Lower leg skin (tissue), 4 donors: ENCODE results near the gene SERINC3. TPM values are rescaled to one million over a fixed set of nuclear protein-coding genes. Genes with fewer than 3 reads are reported as not detected.

Experiments
- DNase-seq, 2 donors: peaks; one replicate each; pipeline ENCODE4 v3.0.0-alpha.2; 2019; ENCODE audit warnings: low spot score in 2 of 2
- H3K4me3 ChIP-seq: fragments of 200-600 bp; sonication (generic); 2 replicates; pipeline ENCODE4 v1.5.1; 2017; ENCODE audit warnings: mild to moderate bottlenecking, low read depth; ENCODE audit not compliant: poor library complexity, severe bottlenecking
- POLR2A ChIP-seq, 2 donors: fragments of 450-650 bp; IDR thresholded peaks; one replicate each; pipeline ENCODE4 v1.6.1; 2016 to 2017; ENCODE audit warnings: antibody characterized with exemption in 2 of 2, mild to moderate bottlenecking in 1 of 2, moderate library complexity in 1 of 2
- WGBS, 2 donors: methylation state at CpG; one replicate each; pipeline ENCODE4 v1.1.5; 2018; 5-methylcytosine and 5-hydroxymethylcytosine counted together
- intact Hi-C: fragments of 100-400 bp; cut with DNase I; formaldehyde crosslinking; loops from one replicate; pipeline ENCODE4 v1.15.0; 2023; ENCODE audit warnings: low total_unique reads
- total RNA-seq, 4 donors: library from RNA; depleted of rRNA; stranded (reverse); fragments of >200 nt; gene quantifications; one replicate each; pipeline ENCODE4 v1.1.0, GENCODE V29; 2016
- TF ChIP-seq, protein P1 (sequence below), 3 donors: fragments of 450-650 bp; IDR thresholded peaks; one replicate each; pipeline ENCODE4 v1.5.1; 2016; ENCODE audit warnings: antibody characterized with exemption in 3 of 3, mild to moderate bottlenecking in 3 of 3, moderate library complexity in 2 of 3

The SERINC3 gene
- total RNA-seq, 4 donors from 2014 or later, result 102 to 142 (median 124) TPM

DNA sequence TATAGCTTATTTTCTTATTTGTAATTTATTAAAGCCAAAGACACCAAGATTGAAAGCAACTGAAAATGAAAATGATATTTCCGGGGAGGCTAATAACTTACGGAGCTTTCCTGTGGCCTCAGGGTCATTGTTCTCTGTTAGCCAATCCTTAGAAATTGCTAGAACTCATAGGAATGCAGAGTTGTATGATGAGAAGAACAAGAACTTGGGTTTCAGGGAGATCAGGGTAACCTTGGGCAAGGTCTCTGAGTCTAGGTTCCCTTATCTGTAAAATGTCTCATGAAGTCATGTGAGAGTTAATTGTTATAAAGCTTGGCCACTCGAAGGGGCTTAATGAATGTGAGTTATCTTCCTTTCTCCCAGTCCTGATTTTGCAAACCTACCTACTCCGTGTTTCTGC, 20.1 kb upstream of the SERINC3 start:
- no peak overlapping the region for H3K4me3 ChIP-seq
- no peak for TF ChIP-seq POLR2A (IDR thresholded peaks at IDR 0.05)
- TF ChIP-seq, protein P1, sequence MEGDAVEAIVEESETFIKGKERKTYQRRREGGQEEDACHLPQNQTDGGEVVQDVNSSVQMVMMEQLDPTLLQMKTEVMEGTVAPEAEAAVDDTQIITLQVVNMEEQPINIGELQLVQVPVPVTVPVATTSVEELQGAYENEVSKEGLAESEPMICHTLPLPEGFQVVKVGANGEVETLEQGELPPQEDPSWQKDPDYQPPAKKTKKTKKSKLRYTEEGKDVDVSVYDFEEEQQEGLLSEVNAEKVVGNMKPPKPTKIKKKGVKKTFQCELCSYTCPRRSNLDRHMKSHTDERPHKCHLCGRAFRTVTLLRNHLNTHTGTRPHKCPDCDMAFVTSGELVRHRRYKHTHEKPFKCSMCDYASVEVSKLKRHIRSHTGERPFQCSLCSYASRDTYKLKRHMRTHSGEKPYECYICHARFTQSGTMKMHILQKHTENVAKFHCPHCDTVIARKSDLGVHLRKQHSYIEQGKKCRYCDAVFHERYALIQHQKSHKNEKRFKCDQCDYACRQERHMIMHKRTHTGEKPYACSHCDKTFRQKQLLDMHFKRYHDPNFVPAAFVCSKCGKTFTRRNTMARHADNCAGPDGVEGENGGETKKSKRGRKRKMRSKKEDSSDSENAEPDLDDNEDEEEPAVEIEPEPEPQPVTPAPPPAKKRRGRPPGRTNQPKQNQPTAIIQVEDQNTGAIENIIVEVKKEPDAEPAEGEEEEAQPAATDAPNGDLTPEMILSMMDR (IDR thresholded peaks at IDR 0.05), result no peak
- no peak for DNase-seq
- WGBS, 2 donors, result 81 to 82% methylated on average over 4 of the region's 4 CpGs
- intact Hi-C loops, result loop anchor here (10.0 kb wide), 1 partner anchor 63 kb away; no protein-coding TSS in a partner anchor

DNA sequence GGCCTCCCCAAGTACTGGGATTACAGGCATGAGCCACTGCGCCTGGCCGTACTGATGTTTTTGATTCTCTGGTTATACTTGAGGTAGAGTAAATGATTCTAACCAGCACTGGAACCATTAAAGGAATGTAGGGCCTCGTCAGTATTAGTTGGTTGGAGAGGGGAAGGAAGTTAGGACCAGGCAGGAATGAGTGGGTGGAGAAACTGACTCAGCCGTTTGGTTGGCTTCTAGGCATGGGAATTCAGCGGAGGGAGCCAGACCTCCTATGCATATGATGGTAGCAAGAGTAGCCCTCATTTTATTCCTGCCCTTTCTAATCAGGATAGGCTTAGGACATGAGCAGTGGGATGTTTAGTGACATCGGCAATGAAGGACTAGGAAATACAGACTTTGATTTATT, 19.0 kb upstream of the SERINC3 start:
- TF ChIP-seq, protein P1 (IDR thresholded peaks at IDR 0.05), result no peak
- TF ChIP-seq POLR2A (IDR thresholded peaks at IDR 0.05), result no peak
- H3K4me3 ChIP-seq, result no peak overlapping the region
- no peak for DNase-seq
- intact Hi-C loops, result loop anchor here (10.0 kb wide), 1 partner anchor 64 kb away; no protein-coding TSS in a partner anchor
- WGBS, 2 donors, result 57 to 67% methylated on average over 6 of the region's 6 CpGs

DNA sequence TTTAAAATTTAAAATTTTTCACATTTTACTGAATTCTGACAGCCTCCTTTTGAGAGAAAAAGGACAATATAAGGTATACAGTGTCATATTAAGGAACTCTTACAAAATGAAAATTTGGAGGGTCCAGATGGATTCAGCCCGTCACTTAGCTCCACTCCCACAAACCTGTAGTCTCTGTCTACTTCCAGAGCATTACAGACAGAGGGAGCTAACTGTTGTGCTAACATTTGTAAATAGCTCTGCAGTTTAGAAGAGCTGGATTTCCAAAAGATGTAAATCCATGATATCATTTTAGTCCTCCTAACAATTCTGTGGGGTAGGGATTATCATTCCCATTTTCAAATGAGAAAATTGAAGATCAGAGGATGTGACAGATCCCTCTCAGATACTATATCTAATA, 16.1 kb upstream of the SERINC3 start:
- WGBS, 2 donors, result 66 to 68% methylated on average over 1 of the region's 1 CpG
- TF ChIP-seq, protein P1 (IDR thresholded peaks at IDR 0.05), result no peak
- TF ChIP-seq POLR2A (IDR thresholded peaks at IDR 0.05), result no peak
- intact Hi-C loops, result no loop called here
- H3K4me3 ChIP-seq, result no peak overlapping the region
- no peak for DNase-seq

DNA sequence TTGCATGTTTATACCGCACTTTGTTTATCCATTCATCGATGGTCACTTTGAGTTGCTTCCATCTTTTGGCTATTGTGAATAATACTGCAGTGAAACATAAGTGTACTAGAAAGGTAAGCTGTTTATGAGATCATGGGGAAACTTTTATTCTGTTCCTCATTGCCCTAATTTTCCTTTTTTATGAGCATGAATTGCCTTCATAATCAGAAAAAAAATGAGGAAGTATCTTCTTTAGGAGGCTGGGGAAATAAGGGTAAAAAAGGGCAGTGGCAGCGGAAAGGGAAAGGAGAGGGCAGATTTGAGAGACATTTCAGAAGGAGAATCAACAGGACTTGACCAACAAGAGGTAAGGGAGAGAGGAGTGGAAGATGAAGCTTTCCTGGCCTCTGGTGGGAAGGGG, 14.3 kb upstream of the SERINC3 start:
- H3K4me3 ChIP-seq, result no peak overlapping the region
- DNase-seq, result no peak
- TF ChIP-seq, protein P1 (IDR thresholded peaks at IDR 0.05), result no peak
- no peak for TF ChIP-seq POLR2A (IDR thresholded peaks at IDR 0.05)
- intact Hi-C loops, result no loop called here
- 90 to 95% methylated on average over 3 of the region's 3 CpGs for WGBS, 2 donors

DNA sequence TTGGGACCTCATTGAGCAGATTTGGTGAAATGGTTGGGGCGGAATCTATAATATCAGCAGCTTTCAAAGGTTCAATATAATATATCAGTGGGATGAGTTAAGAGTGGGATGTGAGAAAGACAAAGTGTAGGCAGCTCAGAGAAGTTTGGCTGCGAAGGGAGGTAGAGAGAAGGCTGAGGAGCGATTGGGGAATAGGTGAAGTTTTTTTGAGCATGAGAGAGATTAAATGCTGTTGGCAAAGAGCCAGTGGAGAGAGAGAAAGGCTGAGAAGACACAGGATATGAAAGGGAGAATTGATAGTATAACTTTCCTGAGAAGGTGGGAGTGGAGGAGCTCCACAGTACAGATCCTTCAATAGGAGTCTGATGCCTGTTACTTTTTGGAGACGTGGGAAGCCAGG, 12.1 kb upstream of the SERINC3 start:
- 80 to 81% methylated on average over 4 of the region's 4 CpGs for WGBS, 2 donors
- no peak overlapping the region for H3K4me3 ChIP-seq
- DNase-seq, result peak in 1 of 2 donors; percentile 5
- TF ChIP-seq, protein P1 (IDR thresholded peaks at IDR 0.05), result no peak
- TF ChIP-seq POLR2A (IDR thresholded peaks at IDR 0.05), result no peak
- intact Hi-C loops, result no loop called here

DNA sequence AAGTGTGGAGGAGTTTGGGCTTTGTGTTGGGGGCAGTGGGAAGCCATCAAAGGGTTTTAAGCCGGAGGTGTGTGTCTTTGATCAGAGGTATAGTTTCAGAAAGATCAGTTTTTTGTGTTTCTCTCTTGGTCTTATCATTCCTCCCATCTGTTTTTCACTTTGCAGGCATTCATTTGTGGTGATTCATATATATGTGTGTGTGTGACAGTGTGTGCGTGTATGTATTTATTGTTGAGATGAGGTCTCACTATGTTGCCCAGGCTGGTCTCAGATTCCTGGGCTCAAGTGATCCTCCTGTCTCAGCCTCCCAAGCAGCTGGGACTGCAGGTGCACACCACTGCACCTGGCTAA, 11.1 kb upstream of the SERINC3 start:
- H3K4me3 ChIP-seq, result no peak overlapping the region
- DNase-seq, result no peak
- intact Hi-C loops, result no loop called here
- TF ChIP-seq, protein P1 (IDR thresholded peaks at IDR 0.05), result no peak
- no peak for TF ChIP-seq POLR2A (IDR thresholded peaks at IDR 0.05)
- WGBS, 2 donors, result 46 to 47% methylated on average over 2 of the region's 2 CpGs
